ENCODE measurements around the gene INHBA.
A peak's percentile ranks its signal among the peaks of the same experiment; 100 is the strongest.

The INHBA gene

DNA sequence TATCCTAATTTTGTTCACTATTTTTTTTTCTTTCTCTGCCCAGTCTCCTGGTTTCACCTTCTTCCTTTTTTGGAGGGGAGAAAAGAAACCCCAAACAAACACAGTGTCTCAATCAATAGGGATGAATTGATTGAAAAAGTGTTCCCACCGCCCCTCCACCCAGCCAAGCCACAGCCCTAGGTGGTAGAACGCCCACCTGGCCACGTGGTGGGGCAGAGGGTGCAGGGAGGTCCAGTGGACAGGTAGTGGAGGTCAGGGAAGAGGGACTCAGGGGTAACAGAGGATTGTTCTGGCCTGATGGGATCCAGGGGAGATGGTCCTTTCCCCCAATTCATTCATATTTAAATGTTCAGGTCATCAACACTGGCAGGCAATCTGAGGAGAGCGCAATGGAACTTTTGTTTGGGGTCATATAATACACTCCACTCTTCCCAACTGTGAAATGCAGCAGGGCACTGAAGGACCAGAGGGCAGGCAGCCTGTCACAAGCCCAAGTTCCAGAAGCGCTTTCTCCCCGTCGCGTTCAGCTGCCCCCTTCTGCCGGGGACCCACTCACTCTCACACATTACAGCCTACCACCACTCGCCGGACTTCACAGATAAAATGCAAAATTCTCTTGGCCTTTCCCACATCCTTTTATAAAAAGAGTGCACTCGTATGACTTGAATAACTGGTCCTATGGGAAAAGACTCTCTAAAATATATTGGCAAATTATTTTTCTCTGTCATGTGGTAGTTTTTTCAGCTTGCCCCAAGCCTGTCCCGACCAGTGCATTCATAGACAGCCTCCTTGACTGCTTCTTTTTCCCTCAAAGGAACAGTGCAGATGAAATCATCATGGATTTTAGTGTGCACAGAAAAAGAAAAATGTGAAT, 1.6 kb downstream of the INHBA start:
- Histone ChIP-seq H3K36me3 (ENCODE audit: insufficient read depth, low read length) (no peaks in the 10 kb centered on the region), H3K4me1 (ENCODE audit: insufficient read depth, low read length) (peaks cover 23% of the 10 kb centered on the region), H3K9me3 (ENCODE audit: control insufficient read depth, insufficient read depth, low read length) (no peaks in the 10 kb centered on the region), H3K9ac (ENCODE audit: low read depth, low read length) (peak overlapping the region; percentile 68; the same call in 1 of the 2 replicates)

DNA sequence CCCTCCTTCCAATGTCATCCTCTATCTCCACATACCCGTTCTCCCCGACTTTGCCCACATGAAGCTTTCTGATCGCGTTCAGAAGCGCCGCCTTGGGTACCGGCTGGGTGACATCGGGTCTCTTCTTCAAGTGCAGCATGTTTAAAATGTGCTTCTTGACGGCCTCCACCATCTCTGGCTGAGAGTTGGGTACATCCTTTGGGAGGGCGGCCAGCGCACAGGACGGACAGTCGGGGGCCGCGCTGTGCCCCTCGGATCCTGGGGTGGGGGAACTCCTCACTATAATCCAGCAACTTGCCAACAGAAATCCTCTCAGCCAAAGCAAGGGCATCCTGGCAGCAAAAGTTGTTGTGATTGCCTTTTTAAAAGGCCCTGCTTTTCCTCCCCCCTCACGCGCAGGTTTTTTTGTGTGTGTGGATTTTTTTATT, 2.8 kb downstream of the INHBA start:
- H3K4me1 ChIP-seq (ENCODE audit: insufficient read depth, low read length), result peaks cover 32% of the 10 kb centered on the region
- H3K36me3 ChIP-seq (ENCODE audit: insufficient read depth, low read length), result no peaks in the 10 kb centered on the region
- peak overlapping the region; percentile 68; the same call in 1 of the 2 replicates for H3K9ac ChIP-seq (ENCODE audit: low read depth, low read length)

GRCh38 chr7:41699516-41699915, 3.4 kb downstream of the INHBA start:
- Histone ChIP-seq H3K36me3 (ENCODE audit: insufficient read depth, low read length) (no peaks in the 10 kb centered on the region), H3K9ac (ENCODE audit: low read depth, low read length) (peak overlapping the region; percentile 68)

More for the DNA sequence above, 2.8 kb downstream of the INHBA start:
- no peaks in the 10 kb centered on the region for H3K9me3 ChIP-seq (ENCODE audit: control insufficient read depth, insufficient read depth, low read length)

DNA sequence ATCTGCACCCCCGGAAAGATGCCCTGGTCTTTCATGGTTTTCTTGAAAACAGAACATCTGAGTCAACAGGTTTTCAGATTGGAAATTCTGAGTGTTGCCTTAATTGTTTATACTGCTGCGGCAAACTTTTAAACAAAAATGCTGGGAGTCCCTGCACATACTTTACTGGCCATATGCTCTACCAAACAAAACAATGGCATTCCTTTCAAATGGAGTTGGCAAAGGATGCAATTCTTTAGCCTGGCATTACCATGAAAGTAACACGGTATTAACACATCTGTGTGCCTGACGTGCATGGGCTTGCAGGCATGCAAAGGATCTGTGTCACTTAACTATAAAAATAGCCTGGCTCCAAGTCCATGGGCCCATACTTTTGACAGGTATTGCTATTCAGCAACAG, 4.2 kb downstream of the INHBA start:
- Histone ChIP-seq H3K4me1 (ENCODE audit: insufficient read depth, low read length) (peaks cover 30% of the 10 kb centered on the region), H3K9ac (ENCODE audit: low read depth, low read length) (peak overlapping the region; percentile 68), H3K36me3 (ENCODE audit: insufficient read depth, low read length) (no peaks in the 10 kb centered on the region), H3K9me3 (ENCODE audit: control insufficient read depth, insufficient read depth, low read length) (no peaks in the 10 kb centered on the region)

More at GRCh38 chr7:41699516-41699915, 3.4 kb downstream of the INHBA start:
- no peaks in the 10 kb centered on the region for H3K9me3 ChIP-seq (ENCODE audit: control insufficient read depth, insufficient read depth, low read length)
- peaks cover 37% of the 10 kb centered on the region for H3K4me1 ChIP-seq (ENCODE audit: insufficient read depth, low read length)

DNA sequence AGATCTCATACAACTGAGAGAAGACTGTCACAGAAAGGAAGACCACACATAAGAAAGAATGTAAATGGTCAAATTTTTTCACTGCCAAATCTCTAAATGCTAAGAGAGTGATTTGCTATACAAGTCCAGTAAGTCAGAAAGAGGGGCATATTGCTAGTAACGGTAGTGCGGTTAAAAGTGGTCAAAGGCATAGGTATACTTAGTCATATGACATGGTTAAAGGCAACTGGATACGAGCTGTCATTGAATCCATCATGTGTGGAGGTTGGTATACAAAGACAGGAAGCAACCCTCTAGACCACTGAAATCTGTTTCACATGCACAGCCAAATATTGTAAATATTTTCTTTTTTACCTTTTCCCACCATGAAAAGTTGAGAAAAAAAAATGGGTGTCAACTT, 4.8 kb downstream of the INHBA start:
- Histone ChIP-seq H3K4me1 (ENCODE audit: insufficient read depth, low read length) (peaks cover 35% of the 10 kb centered on the region), H3K9me3 (ENCODE audit: control insufficient read depth, insufficient read depth, low read length) (no peaks in the 10 kb centered on the region), H3K9ac (ENCODE audit: low read depth, low read length) (peak overlapping the region; percentile 68; the same call in 1 of the 2 replicates), H3K36me3 (ENCODE audit: insufficient read depth, low read length) (no peaks in the 10 kb centered on the region)

DNA sequence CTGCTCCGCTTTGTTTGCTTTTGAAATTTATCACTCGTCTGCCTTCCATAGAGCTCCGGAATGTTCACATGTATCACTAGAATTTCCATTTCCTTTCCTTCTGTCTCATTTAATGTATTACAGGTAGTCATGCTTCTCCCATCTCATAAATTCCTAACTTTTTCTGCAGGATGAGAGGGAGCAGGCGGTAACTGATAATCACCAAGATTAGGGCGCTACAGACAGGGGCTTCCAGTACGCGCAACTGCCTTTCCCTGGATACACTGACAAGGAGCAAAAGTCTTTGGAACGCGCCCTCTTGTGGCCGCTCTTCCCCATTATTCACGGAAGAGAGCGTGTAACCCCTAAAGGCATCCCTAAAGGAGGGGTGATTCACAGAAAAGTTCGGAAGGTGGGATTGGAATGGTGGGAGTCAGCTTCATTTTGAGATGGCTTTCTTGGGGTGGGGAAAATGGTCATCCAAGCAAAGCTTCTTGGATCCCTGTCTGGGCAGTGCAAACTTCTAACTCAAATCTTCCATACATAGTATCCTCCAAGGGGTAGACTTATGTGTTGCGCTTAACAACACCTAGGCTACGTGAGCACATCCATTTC, 6.5 kb downstream of the INHBA start:
- H3K9ac ChIP-seq (ENCODE audit: low read depth, low read length), result peak overlapping the region; percentile 30

GRCh38 chr7:41695661-41696322, 7.1 kb downstream of the INHBA start:
- peak overlapping the region; percentile 30 for H3K9ac ChIP-seq (ENCODE audit: low read depth, low read length)
- H3K4me1 ChIP-seq (ENCODE audit: insufficient read depth, low read length), result peaks cover 31% of the 10 kb centered on the region
- H3K9me3 ChIP-seq (ENCODE audit: control insufficient read depth, insufficient read depth, low read length), result no peaks in the 10 kb centered on the region
- H3K36me3 ChIP-seq (ENCODE audit: insufficient read depth, low read length), result no peaks in the 10 kb centered on the region

More for the DNA sequence above, 6.5 kb downstream of the INHBA start:
- no peaks in the 10 kb centered on the region for H3K9me3 ChIP-seq (ENCODE audit: control insufficient read depth, insufficient read depth, low read length)
- peaks cover 31% of the 10 kb centered on the region for H3K4me1 ChIP-seq (ENCODE audit: insufficient read depth, low read length)
- H3K36me3 ChIP-seq (ENCODE audit: insufficient read depth, low read length), result no peaks in the 10 kb centered on the region

DNA sequence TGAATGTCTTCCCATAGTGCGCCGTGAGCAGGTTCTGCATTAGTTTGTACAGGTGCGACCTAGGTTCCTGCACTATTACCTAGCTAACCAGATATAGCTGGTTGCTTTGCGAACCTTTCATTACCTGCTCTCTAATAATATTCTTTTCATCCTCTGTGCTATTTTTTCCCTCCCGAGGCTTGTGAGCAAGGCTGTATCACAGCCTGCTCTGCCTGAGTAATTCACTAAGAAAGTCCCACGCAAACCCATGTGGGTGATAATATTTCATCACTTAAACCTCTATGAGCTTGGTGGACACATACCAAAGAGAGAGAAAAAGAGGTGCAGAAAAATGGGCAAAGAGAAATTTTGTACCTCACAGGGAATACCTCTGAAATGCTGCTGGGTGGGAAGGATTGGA, 8.4 kb downstream of the INHBA start:
- Histone ChIP-seq H3K9me3 (ENCODE audit: control insufficient read depth, insufficient read depth, low read length) (no peaks in the 10 kb centered on the region), H3K36me3 (ENCODE audit: insufficient read depth, low read length) (no peaks in the 10 kb centered on the region)

DNA sequence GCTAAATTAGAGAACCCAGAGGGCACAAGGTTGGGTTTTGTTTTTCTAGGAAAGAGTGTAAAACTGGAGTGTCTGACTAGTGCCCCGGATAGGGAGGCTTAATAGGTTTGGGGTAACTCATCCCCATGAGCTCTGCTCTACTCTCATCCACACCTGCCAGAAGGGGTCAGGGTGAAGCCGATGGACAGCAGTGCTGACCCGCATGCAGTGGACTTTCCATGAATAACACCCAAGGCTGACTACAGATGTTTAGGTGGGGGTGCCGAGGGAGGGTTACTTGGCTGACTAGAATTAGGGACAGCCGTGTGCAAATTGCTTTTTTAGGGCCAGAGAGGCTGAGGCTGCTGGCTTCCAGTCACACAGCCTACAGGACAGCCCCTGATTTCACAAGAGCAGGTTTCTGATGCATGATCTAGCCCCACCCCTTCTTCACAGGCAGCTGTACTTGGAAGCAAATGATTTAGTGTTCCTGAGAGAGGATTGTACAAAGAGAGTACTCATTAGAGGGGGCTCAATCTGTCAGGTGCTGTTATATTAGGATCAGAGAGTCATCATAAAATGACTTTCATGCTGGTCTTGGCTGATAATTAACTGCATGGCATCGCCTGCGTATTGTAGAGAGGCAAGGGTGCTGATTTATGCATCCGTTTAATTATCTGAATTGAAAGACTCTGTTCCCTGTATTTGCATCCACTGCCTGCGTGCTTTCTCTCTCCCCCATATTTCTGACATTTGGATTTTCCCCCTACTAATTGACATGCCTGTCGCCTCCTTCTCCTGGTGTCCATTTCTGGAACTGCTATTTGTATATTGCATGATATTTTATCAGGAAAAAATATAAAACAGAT, 9.5 kb downstream of the INHBA start:
- Histone ChIP-seq H3K9me3 (ENCODE audit: control insufficient read depth, insufficient read depth, low read length) (no peaks in the 10 kb centered on the region), H3K9ac (ENCODE audit: low read depth, low read length) (no peak overlapping the region), H3K36me3 (ENCODE audit: insufficient read depth, low read length) (no peaks in the 10 kb centered on the region), H3K4me1 (ENCODE audit: insufficient read depth, low read length) (peaks cover 31% of the 10 kb centered on the region)

More for the DNA sequence above, 8.4 kb downstream of the INHBA start:
- H3K9ac ChIP-seq (ENCODE audit: low read depth, low read length), result no peak overlapping the region
- H3K4me1 ChIP-seq (ENCODE audit: insufficient read depth, low read length), result peaks cover 31% of the 10 kb centered on the region

DNA sequence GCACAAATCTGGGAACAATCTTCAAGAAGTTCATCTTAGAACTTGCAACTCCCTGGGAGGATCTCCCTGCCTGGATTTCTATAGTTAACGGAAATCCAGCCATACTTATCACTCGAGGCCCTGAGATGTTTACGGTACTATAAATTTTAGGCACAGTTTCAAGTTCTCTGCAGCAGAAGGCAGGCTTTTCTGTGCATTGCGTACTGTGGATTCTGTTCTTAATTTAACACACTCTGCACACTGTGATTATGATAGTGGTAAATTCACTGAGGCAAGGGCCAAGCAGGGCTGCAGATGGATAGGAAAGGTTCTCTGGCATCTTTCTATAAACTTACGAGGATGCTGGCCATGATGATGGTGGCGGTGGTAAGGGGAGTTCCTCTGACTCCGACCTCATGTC, 10.6 kb downstream of the INHBA start:
- Histone ChIP-seq H3K9me3 (ENCODE audit: control insufficient read depth, insufficient read depth, low read length) (no peaks in the 10 kb centered on the region), H3K4me1 (ENCODE audit: insufficient read depth, low read length) (peaks cover 33% of the 10 kb centered on the region), H3K9ac (ENCODE audit: low read depth, low read length) (no peak overlapping the region), H3K36me3 (ENCODE audit: insufficient read depth, low read length) (no peaks in the 10 kb centered on the region)

GRCh38 chr7:41691286-41692190, 11.4 kb downstream of the INHBA start:
- no peaks in the 10 kb centered on the region for H3K36me3 ChIP-seq (ENCODE audit: insufficient read depth, low read length)
- peaks cover 33% of the 10 kb centered on the region for H3K4me1 ChIP-seq (ENCODE audit: insufficient read depth, low read length)
- H3K9me3 ChIP-seq (ENCODE audit: control insufficient read depth, insufficient read depth, low read length), result no peaks in the 10 kb centered on the region
- no peak overlapping the region for H3K9ac ChIP-seq (ENCODE audit: low read depth, low read length)

- H3K9ac ChIP-seq (ENCODE audit: low read depth, low read length), result no peak overlapping the region
Observed at GRCh38 chr7:41689815-41690214, 13.1 kb downstream of the INHBA start.

GRCh38 chr7:41688906-41689305, 14.0 kb downstream of the INHBA start:
- Histone ChIP-seq H3K36me3 (ENCODE audit: insufficient read depth, low read length) (no peaks in the 10 kb centered on the region), H3K4me1 (ENCODE audit: insufficient read depth, low read length) (peaks cover 17% of the 10 kb centered on the region), H3K9ac (ENCODE audit: low read depth, low read length) (no peak overlapping the region), H3K9me3 (ENCODE audit: control insufficient read depth, insufficient read depth, low read length) (no peaks in the 10 kb centered on the region)

More at GRCh38 chr7:41689815-41690214, 13.1 kb downstream of the INHBA start:
- Histone ChIP-seq H3K4me1 (ENCODE audit: insufficient read depth, low read length) (peaks cover 20% of the 10 kb centered on the region), H3K36me3 (ENCODE audit: insufficient read depth, low read length) (no peaks in the 10 kb centered on the region), H3K9me3 (ENCODE audit: control insufficient read depth, insufficient read depth, low read length) (no peaks in the 10 kb centered on the region)

Data from ES-I3 (cell line).